A549 (cell line): ENCODE results near the gene INSYN2B.

Experiments used
- KDM1A ChIP-seq: fragments of 200-600 bp; sonication (generic); IDR thresholded peaks from 2 replicates; pipeline ENCODE4 v1.6.1; 2016; ENCODE audit warnings: low read depth, mild to moderate bottlenecking
- MYC ChIP-seq: IDR thresholded peaks from 2 replicates; pipeline ENCODE4 v1.6.1; 2012; ENCODE audit warnings: mild to moderate bottlenecking, inconsistent platforms, low read length, improper control_type of control experiment, borderline replicate concordance
- POLR2A ChIP-seq: IDR thresholded peaks from 2 replicates; pipeline ENCODE4 v1.6.1; 2012; ENCODE audit warnings: mild to moderate bottlenecking, low read length
- TF ChIP-seq, protein P1 (sequence below): fragments of >200 bp; sonication (Bioruptor Twin); formaldehyde crosslinking; IDR thresholded peaks from 3 replicates; pipeline ENCODE4 v1.5.1; 2016
- TF ChIP-seq, protein P2 (sequence below): IDR thresholded peaks from 2 replicates; pipeline ENCODE4 v1.6.1; 2012

DNA sequence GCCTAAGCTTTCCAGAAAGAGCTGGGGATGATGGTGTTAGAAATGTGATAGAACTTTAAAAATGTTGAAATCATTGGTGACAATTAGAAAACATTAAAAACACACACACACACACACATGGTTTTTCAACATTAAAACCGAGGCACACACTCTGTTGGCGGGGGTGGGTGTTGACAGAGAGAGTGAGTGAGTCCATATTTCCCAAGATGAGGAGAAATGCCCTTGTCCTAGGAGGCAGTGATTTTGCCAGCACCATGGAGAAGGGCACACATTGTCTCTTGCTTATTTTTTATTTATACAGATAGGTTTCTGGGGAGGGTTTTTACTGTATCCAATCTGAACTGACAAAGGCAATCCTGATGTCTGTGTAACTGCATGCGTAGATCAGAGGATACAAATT lies 152.5 kb downstream of the INSYN2B start:
- TF ChIP-seq, protein P1, sequence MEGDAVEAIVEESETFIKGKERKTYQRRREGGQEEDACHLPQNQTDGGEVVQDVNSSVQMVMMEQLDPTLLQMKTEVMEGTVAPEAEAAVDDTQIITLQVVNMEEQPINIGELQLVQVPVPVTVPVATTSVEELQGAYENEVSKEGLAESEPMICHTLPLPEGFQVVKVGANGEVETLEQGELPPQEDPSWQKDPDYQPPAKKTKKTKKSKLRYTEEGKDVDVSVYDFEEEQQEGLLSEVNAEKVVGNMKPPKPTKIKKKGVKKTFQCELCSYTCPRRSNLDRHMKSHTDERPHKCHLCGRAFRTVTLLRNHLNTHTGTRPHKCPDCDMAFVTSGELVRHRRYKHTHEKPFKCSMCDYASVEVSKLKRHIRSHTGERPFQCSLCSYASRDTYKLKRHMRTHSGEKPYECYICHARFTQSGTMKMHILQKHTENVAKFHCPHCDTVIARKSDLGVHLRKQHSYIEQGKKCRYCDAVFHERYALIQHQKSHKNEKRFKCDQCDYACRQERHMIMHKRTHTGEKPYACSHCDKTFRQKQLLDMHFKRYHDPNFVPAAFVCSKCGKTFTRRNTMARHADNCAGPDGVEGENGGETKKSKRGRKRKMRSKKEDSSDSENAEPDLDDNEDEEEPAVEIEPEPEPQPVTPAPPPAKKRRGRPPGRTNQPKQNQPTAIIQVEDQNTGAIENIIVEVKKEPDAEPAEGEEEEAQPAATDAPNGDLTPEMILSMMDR, result no peak
- TF ChIP-seq KDM1A (no peak), MYC (no peak), POLR2A (no peak)
- TF ChIP-seq, protein P2, sequence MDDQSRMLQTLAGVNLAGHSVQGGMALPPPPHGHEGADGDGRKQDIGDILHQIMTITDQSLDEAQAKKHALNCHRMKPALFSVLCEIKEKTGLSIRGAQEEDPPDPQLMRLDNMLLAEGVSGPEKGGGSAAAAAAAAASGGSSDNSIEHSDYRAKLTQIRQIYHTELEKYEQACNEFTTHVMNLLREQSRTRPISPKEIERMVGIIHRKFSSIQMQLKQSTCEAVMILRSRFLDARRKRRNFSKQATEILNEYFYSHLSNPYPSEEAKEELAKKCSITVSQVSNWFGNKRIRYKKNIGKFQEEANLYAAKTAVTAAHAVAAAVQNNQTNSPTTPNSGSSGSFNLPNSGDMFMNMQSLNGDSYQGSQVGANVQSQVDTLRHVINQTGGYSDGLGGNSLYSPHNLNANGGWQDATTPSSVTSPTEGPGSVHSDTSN, result no peak
